GM19351 (cell line): ENCODE data around the gene PRAME.
"Not testable (repeated sequence)": the region's sequence is repeated elsewhere in the genome, so short reads cannot be mapped to it uniquely, and the experiment has no call there.

Experiments
- ATAC-seq: cut with Tn5 transposase; IDR thresholded peaks from one replicate; pipeline ENCODE4 v1.9.1; 2021; ENCODE audit warnings: mild to moderate bottlenecking, moderate library complexity; ENCODE audit not compliant: unreplicated experiment

PRAME gene

DNA sequence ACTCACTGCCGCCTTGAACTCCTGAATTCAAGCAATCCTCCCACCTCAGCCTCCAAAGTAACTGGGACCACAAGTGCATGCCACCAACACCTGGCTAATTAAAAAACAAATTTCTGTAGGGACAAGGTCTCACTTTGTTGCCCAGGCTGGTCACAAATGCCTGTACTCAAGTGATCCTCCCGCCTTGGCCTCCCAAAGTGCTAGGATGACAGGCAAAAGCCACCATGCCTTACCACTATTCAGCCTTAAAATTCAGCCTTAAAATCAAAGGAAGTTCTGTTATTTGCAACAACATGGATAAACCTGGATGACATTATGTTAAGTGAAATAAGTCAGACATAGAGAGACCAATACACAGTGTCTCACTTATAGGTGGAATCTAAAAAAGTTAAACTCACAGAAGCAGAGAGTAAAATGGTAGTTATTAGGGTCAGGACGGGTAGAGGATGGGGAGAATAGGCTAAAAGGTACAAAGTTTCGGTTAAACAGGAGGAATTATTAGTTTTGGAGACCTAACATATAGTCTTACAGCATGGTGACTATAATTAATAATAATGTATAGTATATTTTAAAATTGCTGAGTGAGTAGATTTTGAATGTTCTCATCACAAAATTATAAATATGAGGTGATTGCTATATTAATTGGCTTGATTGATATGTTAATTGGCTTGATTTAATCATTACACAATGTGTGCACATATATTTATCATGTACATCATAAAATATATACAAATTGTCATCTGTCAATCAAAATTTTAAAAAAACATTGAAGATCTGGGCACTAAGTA is 32.7 kb downstream of the PRAME start:
- ATAC-seq: no peak

- no peak for ATAC-seq
These were observed 35.6 kb downstream of the PRAME start for GRCh38 chr22:22523494-22523893.

- no peak for ATAC-seq
These were observed 37.4 kb downstream of the PRAME start for GRCh38 chr22:22521631-22522030.

GRCh38 chr22:22520667-22521602 is 38.1 kb downstream of the PRAME start:
- ATAC-seq: no peak

GRCh38 chr22:22520020-22520656 is 38.9 kb downstream of the PRAME start, which contains the start of gene ZNF280A:
Gene ZNF280A, minus strand, starts transcription at chr22:22520270. Its CDS starts 4,640 bp downstream, at chr22:22515630.
- no peak for ATAC-seq

GRCh38 chr22:22519591-22519990 is 39.5 kb downstream of the PRAME start:
- ATAC-seq: no peak

DNA sequence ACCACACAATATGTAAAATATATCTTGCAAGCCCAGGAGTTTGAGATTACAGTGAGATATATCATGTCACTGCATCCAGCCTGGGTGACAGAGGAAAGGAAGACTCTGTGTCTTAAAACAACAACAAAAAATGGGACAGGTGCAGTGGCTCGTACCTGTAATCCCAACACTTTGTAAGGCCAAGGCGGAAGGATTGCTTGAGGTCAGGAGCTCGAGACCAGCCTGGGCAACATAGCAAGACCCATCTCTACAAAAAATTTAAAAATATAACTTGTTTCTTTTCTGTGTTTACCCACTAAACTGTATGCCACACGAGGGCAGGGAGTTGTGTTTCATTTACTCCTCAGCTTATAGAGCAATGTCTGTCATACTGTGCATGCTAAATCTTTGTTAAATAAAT is 42.1 kb downstream of the PRAME start:
- ATAC-seq: no peak

- no peak for ATAC-seq
These were observed 43.2 kb downstream of the PRAME start for GRCh38 chr22:22515890-22516289.

DNA sequence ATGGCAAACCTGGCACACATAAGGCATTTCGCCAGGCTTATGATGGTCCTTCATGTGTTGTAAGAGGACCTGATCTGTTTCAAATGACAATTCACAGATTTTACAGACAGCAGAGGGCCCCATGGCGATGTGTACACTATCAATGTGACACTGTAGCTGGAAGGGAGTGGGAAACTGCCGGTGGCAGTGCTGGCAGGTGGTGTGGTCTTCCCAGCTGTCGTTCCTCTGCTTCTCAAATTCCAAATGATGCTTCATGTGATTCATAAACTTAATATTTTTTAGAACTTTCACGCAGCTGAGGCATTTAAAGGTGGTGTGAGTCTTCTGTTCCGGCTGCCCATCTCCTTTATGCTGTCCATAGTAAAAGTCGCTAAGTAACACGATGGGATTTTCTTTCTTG is 44.6 kb downstream of the PRAME start:
- ATAC-seq: not testable (repeated sequence)

- ATAC-seq: no peak
These were observed 45.4 kb downstream of the PRAME start for GRCh38 chr22:22513619-22514018.

DNA sequence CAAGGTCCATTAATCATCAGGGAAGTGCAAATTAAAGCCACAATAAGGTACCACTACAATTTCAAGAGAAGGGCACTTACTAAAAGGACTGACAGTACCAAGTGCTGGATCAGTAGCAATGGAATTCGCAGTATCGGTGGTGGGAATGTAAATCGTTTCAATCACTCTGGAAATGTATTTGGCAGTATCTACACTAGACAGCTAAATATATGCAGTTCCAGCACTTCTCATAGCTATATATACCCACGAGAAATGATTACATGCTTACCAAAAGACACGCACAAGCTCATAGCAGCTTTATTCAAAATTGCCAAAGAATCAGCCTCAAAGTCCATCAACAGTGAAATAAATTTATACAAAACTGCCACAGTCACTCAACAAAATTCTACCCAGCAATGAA is 46.1 kb downstream of the PRAME start:
- ATAC-seq: no peak

DNA sequence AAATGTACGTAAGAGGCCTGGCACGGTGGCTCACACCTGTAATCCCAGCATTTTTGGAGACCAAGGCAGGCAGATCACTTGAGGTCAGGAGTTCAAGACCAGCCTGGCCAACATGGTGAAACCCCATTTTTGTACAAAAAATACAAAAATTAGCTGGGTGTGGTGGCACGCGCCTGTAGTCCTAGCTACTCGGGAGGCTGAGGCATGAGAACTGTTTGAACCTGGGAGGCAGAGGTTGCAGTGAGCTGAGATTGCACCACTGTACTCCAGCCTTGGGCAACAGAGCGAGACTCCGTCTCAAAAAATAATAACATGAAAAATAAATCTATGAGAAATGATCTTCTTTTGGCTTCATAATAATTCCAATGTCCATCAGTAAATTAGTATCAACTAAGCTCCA is 48.2 kb downstream of the PRAME start:
- not testable (repeated sequence) for ATAC-seq

DNA sequence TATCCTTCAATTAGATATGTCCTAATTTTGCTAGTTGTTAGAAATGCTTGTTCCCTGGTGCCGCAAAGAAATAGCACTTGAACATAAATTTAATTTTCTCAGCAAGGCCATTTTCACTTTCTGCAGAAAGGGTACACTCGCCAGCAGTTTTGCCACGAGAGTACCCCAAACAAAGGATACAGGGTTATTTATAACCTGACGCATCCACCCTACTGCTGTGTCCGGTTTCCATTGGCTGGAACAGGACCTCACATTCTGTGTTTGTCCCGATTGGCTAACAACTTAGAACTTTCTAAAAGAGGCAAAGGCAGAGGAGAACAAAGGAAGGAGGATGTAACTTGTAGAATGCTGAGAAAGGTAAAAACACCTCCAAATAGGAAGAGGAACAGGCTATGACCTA is 49.2 kb downstream of the PRAME start:
- not testable (repeated sequence) for ATAC-seq

GRCh38 chr22:22508274-22509176 is 50.5 kb downstream of the PRAME start, which contains the start of gene ZNF280B:
Gene ZNF280B, minus strand, starts transcription at chr22:22508742. Its CDS starts 19,344 bp downstream, at chr22:22489398.
- peak; percentile 91 for ATAC-seq

- ATAC-seq: no peak
These were observed 51.3 kb downstream of the PRAME start for GRCh38 chr22:22507743-22508273.

DNA sequence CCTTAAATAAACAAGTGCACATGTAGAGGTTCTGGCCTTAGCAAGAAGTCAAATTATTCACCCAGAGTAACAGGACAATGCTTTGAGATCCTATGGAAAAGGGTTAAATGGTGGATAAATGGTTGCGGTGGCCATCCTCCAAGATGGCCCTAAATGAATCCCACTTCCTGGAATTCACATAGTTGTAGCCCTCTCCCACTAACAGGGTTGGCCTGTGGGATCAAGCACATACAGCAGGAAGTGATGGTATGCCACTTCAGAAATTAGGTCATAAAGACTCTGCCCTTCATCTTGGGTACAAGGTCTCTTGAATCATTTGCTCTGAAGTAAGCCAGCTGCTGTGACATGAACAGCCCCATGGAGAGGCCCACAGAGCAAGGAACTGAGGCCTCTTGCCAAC is 52.3 kb downstream of the PRAME start:
- ATAC-seq: no peak

GRCh38 chr22:22498267-22498666 is 60.8 kb downstream of the PRAME start:
- ATAC-seq: no peak
